GM08714 (cell line): ENCODE results near the gene DNAH17.

Experiments
- H3K4me3 ChIP-seq: fragments of 200-500 bp; sonication (Bioruptor generic); 2 replicates; pipeline ENCODE4 v1.5.1; 2014; ENCODE audit warnings: mild to moderate bottlenecking, low read length, inconsistent platforms
- ZNF274 ChIP-seq: IDR thresholded peaks from 2 replicates; pipeline ENCODE4 v1.6.1; 2012; ENCODE audit warnings: mild to moderate bottlenecking, low read depth, low read length

The DNAH17 gene

DNA sequence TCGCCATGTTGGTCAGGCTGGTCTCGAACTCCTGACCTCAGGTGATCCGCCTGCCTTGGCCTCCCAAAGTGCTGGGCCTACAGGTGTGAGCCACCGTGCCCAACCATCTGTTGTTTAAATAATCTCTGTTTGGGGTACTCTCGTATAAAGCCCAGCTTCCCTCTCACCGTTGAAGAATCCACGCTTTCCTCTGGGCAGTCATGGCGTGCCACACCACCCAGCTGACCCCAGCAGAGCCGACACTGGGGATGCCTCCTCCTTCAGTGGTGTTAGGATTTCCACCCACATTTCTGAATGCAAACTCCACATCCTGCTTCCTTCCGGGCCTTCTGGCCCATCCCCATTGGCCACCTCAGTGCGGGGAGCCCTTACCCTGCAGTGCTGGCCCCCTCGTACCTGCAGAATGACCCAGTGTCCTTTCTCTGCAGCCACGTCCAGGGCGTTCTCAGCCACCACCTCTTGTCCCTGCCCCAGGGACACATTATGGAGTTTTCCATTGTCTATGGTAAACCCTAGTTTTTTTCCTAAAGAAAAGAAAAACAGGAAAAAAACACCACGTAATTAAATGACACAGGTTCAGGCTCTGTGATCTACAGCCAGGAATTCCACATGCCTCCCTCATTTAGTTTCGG lies 138.4 kb downstream of the DNAH17 start:
- H3K4me3 ChIP-seq: no peak overlapping the region
- TF ChIP-seq ZNF274: no peak

DNA sequence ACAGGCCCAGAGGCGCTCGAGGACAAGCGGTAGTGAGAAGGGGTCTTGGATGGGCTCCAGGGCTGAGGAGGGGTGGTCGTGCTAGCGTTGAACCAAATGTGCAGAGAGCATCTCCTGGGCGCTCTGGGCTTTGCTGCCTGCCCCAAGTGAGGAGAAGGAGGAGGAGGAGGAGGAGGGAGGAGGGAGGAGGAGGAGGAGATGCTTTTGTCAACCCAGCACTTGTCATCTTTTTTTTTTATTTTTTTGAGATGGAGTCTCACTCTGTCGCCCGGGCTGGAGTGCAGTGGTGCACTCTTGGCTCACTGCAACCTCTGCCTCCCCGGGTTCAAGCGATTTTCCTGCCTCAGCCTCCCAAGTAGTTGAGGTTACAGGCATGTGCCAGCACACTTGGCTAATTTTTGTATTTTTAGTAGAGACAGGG lies 138.9 kb downstream of the DNAH17 start:
- no peak for TF ChIP-seq ZNF274
- H3K4me3 ChIP-seq: no peak overlapping the region

DNA sequence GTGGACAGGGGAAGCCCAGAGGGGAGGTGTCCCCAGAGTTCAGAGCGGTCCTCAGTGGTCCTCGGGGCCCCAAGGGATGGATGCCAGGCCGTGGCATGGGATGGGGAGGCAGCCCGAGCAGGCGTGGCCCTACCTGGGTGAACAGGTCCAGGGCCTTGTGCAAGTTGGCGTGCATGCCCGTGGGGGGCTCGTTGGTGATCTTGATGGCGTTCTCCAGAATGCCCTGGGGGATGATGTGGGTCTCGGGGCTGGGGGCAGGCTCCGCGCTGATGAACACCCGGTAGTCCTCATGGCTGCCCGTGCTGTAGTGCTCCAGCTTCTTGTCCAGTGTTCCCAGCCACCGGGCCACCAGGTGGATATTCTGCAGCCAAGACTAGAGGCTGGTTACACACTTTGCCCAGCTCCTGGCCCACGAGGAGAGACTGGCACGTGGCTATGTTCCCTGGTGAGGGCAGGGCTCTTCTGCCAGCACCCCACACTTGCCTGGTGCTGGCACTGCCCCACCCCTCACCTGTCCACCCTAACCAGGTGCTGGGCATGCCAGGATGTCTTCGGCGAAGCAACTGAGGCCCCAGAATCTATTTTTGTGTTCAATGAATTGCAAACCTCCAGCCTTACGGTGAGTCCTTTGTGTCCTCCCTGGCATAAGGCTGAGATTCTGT lies 139.6 kb downstream of the DNAH17 start:
- TF ChIP-seq ZNF274: no peak
- no peak overlapping the region for H3K4me3 ChIP-seq

DNA sequence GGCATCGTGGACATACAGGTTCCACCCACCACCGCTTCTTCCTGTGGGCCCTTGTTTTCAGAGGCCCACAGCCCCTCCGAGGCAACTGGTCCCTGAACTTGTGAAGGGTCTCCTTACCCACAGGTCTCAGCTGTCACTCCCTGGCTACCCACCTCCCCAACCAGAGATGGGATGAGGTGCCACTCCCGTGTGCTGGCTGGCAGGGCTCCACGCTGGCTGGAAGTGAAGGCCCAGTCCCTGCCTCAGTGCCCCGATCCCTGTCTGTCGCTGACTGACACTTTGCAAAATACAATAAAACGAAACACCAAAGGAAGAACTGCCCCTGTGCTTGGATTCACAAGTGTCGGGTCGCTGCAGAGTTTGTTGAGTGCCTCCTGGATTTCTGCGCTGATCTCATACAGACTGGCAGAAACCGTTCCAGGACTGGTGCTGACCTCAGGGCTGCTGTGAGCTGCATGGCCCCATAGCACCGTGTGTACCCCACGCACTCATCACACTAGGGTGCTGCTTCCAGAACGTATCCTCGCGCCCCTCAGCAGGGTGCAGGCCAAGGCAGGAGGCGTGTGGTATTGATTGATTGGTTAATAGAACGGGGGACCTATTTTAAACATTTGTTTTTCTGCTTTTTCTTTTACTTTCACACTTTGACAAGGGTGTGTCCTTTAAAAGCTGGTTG lies 141.7 kb downstream of the DNAH17 start:
- no peak for TF ChIP-seq ZNF274
- H3K4me3 ChIP-seq: no peak overlapping the region

DNA sequence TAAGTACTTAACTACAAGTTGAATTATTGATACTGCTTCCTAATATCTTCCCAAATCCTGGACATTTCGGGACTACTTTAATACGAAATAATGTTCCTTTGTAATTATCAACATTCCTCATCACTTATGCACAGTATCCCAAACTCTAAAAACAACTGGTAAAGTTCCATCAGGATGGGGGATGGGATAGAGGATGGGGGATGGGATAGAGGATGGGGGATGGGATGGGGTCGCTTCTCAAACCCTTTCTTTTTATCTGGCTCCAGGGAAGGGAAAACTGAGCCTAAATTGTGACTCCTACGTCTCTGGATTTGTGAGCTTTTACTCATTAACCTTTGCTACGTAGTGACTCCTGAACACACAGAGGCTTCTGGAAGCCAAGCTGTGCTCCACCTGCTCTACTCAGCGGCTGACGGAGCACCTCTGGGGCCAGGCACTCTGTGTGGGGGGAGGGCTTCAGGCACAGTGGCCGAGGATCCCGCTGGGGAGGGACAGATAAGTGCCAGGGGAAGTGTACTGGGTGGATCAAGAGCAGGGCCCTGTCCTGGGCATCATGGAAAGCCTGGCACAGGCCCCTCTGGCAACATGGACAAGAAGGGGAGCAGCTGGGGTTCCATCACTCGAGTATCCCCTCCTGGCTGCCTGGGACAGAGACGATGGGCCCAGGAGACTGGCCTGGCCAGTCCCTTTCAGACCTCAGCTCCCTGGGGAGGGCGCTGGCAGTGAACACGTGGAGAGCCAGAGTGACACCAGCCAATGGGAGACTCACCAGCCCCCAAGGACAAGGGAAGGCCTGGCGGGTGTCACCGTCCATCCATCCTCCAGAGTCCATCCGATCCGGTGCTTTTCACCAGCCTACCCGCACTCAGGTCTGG lies 142.5 kb downstream of the DNAH17 start:
- no peak for TF ChIP-seq ZNF274
- H3K4me3 ChIP-seq: no peak overlapping the region

DNA sequence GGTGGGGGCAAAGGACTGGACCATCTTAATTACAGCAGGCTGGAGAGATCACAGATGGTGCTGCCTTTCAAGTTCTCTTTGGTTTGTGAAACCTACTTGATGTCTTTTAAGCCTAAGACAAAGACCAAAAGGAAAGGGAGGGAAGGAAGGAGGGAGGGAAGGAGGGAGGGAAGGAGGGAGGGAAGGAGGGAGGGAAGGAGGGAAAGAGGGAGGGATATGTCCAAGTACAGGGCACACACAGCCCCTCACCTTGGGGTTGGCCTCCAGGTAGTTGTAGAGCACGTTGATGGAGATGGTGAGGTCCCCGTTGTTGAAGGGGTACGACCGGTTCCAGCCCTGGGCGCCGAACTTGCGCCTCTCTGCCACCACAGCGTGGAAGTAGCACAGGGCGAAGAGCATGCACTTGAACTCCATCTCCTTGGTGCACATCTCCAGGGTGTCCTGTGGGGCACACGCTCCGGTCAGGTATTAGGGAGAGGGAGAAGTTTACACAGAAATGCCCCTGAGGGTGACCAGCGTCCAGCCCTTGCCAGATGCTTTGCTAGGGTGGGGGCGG lies 143.3 kb downstream of the DNAH17 start:
- no peak for TF ChIP-seq ZNF274
- no peak overlapping the region for H3K4me3 ChIP-seq

DNA sequence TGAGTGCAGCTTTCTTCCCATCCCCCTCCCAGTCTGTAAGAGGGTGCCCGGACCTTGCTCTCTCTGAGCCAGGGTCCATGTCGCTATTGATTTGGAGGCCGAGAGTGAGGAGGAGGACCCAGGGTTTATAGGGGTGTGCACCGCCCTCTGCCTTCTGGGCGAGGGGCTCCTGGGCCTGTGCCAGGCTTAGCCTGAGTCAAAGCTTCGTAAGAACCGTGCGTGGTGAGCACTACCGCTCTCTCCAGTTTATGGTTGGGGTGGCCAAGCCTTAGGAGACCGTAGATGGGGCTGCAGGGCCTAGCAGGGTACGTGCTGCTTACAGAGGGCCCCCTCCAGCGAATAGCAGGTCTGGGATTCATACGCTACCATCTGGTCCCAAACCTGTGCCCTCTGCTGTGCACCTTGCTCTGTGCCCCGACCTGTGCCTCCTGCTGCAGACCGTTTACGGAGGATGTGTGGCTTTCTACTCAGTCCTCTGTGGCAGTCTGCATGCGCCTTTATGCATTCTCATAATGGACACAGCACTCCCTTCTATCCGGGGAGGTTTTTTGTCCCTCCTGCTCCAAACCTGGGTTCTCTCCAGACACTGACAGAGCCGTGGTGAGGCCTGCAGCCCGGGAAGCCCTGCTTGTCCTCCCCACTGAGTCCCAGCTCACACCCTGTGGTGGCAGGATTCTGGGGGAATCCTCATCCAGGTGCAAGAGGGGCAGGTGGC lies 144.0 kb downstream of the DNAH17 start:
- TF ChIP-seq ZNF274: no peak

DNA sequence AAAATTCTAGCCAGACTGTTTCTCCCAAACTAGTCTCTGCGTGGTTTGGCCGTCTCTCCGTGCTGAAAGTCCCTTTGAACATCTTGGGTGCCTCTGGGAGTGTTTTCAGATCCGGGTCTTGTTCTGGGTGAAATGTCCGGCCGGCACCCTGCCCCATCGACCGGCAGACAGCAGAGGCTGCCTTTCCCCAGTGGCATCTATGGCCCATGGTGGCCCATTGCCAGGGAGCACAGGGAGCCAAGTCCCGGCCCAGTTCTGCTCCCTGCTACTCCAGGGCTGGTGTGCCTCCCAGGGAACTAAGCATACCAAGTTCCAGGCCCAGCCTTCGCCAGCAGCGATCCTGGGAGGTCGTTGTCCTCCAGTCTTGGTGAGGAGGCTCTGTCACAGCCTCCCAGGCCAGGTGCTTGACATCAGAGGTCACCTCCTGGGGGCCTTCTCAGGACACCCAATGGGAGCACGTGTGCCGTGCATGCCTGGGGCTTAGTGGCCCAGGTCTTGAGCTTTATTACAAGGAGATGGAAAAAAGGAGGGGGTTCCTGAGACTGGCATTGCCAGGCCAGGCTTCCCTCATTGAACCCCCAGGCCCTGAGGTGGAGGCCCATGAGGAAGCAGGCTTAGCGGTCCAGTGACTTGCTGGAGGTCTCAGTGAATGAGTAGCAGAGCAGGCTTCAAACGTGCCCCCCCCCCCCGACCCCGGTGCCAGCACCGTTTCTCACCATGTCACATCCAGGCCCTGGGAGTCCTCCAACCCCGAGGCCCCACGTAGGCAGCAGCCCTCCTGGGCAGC lies 144.8 kb downstream of the DNAH17 start:
- no peak for TF ChIP-seq ZNF274
- H3K4me3 ChIP-seq: no peak overlapping the region

More for the DNA sequence above, 144.0 kb downstream of the DNAH17 start:
- no peak overlapping the region for H3K4me3 ChIP-seq

DNA sequence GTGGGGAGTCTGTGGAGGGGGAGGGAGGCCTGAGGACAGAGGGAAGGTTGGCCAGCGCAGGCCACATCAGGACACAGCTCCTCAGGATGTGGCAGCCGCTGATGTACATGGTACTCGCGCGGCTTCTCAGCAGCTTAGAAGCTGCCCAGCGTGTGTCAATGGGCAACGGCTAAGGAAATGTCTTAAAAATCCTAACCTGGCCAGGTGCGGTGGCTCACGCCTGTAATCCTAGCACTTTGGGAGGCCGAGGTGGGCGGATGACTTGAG lies 145.6 kb downstream of the DNAH17 start:
- H3K4me3 ChIP-seq: no peak overlapping the region

DNA sequence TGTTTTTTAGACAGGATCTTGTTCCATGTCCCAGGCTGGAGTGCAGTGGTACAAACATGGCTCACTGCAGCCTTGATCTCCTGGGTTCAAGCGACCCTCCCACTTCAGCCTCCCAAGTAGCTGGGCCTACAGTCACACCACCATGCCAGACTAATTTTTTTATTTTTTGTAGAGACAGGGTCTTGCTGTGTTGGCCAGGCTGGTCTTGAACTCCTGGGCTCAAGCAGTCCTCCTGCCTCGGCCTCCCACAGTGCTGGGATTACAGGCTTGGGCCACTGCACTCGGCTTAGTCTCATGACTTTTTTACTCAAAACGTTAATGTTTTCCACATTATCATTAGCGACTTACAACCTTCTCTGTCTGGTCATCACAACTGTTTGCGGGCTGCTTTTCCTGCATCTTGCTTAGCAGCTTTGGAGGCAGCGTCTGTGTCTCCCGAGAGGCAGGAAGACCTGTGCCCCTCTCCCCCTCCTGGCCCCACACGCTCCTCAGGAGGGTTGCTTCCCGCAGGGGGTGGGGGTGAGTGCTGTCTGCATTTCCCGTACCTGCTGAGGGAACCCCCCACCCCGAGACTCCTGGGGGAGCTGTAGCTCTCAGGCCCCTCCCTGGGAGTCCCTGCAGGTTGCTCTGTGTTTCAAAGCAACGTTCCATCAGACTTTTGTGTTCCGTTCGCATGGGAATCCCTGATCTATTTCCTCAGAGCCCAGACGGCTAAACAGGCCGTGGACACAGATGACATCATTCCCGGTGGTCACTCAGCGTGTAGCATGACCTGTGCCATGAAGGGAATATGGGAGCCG lies 146.1 kb downstream of the DNAH17 start:
- no peak overlapping the region for H3K4me3 ChIP-seq
- TF ChIP-seq ZNF274: no peak

More for the DNA sequence above, 145.6 kb downstream of the DNAH17 start:
- no peak for TF ChIP-seq ZNF274

DNA sequence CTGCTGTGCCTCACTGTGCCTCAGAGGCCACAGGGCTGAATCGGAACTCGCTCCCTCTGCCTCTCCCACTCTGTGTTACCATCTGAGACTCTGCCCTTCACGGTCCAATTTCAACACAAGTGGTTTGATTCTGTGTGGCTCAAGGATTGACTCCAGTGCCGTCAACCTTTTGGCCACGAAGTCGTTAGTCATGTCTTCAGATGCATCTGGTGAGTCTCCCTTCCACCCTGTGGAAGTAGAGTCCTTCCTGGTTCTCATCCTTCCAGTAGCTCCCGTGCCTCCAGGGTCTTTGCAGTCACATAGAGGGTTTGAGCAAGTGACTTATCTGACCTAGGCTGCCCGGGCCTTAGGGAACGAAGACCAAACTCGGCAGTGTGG lies 147.6 kb downstream of the DNAH17 start:
- no peak for TF ChIP-seq ZNF274
- H3K4me3 ChIP-seq: no peak overlapping the region
